ENCODE measurements around the gene CD2BP2.

CD2BP2 gene

DNA sequence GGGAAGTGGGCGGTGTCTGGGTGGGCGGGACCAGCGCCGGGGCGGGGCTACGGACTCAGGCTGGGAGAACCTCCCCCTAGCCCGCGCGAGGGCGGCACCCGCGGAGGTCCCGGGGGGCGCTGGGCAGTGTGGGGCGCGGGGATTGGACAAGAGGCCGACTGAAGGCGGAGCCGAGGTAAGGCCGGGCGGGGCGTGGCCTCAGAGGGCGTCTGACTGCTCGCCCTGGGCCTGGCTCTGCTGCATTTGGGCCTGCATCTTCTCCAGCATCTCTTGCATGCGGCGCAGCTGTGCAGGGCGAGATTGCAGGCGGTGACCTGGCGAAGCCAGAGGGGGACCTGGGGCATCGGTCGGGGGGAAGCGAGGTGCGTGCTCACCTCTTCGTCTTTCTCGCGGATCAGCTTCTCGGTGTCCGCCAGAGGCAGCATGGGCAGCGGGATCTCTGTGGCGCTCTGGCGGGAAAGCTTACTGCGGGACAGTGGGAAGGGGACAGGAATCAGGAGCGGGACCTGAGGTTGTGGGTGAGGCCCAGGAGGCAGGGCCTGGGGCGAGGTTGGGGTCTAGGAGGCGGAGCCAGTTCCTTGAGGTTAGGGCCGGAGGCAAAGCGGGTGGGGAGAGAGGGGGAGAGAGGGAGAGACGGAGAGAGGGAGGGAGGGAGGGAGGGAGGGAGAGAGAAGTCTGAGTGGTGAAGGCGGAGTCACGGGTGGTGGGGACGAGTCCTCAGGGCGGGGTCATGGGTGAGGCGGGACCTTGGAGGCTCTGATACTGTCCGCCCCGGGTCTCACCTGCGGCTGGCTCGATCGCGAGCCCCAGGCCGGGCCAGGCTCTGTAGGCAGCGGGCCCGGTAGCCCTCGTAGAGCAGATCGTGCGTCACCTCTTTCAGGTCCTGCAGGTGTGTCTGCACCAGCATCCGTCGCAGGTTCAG is 23.4 kb upstream of the CD2BP2 start:
- peak; percentile 100 for DNase-seq

DNA sequence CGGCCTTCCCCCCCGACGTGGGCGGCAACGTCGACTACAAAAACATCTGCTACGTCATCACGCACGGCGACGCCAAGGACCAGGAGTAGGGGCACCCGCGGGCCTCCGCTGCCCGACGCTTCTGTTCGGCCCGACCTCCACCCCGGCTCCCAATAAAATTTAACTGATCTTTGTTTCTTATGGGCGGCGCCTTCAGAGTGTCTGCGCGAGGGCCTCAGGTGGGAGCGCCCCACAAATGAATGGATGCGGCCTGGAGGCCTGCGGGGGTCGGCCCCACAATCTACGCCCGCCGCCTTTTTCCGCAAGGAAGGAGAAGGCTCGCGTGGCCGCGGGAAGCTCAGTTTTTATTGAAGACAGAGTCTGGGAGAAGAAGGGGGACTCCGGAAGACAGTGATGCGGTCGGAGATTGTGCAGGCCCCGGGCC is 22.7 kb upstream of the CD2BP2 start:
- DNase-seq = peak; percentile 93

DNA sequence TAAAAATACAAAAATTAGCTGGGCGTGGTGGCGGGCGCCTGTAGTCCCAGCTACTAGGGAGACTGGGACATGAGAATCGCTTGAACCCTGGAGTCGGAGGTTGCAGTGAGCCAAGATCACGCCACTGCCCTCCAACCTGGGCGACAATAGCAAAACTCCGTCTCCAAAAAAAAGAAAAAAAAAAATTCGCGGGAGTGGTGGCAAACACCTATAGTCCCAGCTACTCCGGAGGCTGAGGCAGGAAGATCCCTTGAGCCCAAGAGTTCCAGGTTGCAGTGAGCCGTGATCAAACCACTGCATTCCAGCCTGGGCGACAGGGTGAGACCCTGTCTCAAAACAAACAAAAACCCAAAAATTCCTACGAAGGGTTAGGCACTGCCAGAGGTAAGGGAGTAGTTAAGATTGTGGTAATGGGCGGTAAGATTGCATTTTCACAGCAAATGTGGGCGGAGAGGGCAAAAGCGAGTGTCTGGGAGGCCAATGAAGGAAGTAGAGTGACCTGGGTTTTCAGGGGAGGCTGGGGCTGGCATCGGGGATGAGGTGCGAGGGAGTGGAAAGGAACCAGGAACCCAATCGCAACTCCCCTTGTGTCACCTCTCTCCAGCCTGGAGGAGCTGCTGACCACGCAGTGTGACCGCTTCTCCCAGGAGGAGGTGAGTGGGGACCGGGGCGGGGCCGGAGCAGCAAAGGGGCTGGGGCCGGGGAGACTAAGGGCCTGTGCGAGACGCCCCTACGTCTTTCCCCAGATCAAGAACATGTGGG is 22.1 kb upstream of the CD2BP2 start:
- no peak for DNase-seq

DNA sequence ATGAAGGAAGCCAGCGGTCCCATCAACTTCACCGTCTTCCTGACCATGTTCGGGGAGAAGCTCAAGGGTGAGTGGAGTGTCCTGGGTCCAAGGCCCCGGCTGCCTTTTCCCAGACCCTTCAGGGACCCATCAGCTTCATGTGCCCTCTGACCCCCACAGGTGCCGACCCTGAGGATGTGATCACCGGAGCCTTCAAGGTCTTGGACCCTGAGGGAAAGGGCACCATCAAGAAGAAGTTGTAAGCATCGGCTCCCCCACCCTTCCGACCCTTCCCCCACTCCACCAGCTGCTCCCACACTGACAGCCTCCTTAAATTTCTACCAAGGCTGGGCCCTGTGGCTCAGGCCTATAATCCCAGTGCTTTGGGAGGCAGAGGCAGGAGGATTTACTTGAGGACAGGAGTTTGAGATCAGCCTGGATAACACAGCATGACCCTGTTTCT is 21.4 kb upstream of the CD2BP2 start:
- DNase-seq = no peak

DNA sequence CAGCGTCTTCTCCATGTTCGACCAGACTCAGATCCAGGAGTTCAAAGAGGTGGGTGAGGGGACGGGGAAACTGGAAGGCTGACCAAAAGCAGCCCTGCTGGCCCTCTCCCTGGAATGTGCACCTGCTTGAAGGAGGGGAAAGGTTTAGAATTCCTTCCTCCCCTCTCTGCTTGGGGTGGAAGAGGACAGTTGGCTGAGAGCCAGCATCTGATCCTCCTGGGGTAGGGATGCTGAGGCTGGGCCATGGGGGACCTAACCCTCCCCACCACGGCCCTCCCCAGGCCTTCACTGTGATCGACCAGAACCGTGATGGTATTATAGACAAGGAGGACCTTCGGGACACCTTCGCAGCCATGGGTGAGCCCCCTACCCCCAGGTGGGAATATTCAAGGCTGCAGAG is 20.8 kb upstream of the CD2BP2 start:
- no peak for DNase-seq

DNA sequence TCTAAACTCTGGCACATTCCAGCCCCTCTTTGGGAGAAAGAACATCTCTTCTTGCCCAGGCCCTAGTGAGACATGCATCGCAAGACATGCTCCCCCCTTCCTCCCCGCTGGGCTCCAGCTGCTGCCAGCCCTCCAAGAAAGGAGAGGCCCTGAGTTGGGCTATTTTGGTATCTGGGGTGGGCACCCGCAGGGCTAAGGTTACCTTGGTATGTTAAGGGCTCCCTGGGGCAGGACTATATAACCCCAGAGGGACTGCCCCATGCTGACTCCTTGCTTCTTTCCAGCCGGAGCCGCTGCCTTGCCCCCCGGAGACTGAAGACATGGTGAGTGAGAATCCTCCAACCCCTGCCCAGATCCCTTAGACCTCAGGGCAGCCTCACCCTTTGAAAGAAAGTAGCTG is 19.4 kb upstream of the CD2BP2 start, which contains the start of gene MYL11:
TSS of gene MYL11 (plus strand) at position 265 of the 400 bp plus-strand sequence. CDS start at position 321, 56 bp downstream.
- DNase-seq = no peak

DNA sequence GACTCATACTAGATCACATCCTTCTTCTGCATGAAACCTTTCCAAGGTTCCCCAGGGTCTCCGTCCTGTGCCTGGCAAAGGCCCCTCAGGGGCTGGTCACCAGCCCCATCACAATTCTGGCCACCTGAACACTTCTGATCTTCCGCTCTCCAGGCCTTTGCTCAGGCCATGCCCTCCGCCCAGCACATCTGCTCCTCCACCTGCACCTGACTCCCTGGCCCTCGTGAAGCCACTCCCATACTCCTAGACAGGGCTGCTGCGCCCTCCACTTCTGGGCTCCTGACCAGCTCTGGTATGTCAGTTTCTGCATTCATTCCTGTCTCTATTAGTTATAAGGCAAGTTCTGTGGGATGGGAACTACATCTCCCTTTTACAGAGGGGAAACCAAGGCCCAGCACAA is 17.6 kb upstream of the CD2BP2 start:
- DNase-seq = no peak

DNA sequence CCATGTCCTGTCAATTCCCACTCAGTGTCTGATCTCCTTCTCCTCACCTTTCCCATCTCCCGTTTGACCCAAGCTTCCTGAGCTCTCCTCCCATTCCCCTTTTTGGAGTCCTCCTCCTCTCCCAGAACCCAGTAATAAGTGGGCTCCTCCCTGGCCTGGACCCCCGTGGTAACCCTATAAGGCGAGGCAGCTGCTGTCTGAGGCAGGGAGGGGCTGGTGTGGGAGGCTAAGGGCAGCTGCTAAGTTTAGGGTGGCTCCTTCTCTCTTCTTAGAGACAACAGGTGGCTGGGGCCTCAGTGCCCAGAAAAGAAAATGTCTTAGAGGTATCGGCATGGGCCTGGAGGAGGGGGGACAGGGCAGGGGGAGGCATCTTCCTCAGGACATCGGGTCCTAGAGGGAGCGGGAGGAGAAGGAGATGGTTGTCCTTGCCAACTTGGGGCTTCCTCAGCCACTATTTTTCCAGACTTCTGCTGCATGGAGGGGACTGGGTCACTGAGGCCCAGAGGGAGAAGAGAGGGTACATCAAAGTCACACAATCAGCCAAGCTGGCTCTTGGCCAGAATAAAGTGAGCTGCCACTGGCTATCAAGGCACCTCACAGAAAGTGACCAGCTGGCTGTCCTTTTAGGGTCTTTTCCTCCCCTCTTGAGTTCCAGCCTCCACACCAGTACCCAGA is 17.1 kb upstream of the CD2BP2 start:
- no peak for DNase-seq

DNA sequence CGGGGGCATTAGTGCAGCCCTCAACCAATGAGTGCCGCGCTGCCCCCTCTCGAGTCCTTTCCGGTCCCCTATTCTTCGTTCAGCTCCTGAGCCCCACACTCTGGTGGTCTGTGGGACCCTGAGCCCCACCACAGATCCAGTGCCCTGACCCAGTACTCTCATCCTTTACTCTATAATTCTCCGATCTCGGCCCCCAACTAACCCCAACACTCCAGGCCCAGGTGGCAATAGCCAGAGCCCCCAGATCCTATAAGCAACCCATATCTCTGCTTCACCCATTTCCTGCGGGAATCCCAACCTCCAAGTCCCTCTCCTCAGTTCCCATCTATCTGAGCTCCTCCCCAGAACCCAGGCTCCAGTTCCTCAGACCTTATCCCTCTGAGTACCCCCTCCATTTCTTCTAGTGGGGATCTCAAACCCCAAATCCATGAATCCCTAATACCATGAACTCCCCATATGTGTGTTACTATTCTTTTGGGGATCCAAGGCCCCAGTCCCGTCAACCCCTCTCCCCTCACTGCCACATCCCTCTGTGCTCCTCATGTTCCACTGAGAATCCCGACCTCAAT is 16.2 kb upstream of the CD2BP2 start:
- no peak for DNase-seq

DNA sequence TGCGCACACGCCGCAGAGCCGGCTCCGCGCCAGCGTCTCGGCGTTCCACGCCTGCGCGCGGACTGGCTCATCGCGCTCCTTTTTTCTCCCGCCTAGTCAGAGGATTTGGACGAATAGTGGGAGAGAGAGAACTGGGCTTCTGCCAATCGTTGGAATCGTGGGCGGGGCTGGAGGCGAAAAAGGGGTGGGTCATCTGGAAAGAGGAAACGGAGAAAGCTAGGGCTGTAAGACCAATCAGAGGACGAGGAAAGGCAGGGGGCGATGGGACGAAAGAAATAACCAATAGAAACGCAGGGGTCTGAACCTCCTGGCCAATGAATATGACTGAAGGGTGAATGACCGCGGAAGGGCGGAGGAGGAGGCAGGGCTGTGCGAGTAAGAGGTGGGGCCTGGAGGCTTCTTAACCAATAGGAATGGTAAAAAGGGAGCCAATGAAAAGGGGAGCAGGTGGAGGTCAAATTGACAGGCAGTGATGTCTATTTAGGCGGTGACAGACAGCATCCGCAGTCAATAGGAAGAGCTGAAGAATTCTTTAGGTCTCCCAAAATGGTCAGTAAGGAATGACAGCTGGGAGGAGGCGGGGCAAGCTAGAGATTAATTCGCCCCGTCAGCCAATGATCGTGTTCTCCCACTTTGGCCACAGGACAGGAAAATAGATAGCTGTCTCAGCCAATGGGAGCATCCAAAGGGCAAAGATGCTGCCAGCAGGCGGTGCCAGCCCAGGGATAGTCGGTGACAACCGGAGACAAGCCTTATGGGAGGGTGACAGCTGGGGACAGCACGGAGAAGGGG is 15.5 kb upstream of the CD2BP2 start, which contains the start of gene TBC1D10B:
TSS of gene TBC1D10B (minus strand) at position 39 of the 792 bp plus-strand sequence. CDS start 311 bp downstream, outside the sequence.
- DNase-seq = peak; percentile 100

DNA sequence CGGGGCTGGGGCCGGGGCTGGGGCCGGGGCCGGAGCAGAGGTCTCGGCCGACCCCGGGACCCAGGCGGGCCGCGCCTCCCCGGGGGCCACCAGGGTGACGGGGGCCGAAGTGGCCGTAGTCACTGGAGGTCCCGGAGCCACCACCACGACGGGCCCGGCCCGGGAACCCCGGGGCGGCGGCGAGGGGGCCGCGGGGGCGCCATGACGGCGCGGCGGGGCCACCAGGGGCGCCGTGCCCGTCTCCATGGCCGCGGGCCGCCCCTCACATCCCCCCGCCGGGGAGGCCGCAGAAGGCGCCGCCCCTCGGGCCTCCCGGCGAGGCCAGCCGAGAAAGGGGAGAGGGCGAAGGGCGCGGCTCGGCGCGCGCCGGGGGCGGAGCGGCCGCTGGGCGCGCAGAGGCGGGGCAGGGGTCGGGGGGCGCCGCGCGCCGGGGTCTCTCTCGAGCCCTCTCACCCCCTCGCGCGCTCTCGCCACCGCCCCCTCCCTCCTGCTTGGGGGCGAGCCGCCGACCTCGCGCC is 14.9 kb upstream of the CD2BP2 start:
- DNase-seq = no peak

DNA sequence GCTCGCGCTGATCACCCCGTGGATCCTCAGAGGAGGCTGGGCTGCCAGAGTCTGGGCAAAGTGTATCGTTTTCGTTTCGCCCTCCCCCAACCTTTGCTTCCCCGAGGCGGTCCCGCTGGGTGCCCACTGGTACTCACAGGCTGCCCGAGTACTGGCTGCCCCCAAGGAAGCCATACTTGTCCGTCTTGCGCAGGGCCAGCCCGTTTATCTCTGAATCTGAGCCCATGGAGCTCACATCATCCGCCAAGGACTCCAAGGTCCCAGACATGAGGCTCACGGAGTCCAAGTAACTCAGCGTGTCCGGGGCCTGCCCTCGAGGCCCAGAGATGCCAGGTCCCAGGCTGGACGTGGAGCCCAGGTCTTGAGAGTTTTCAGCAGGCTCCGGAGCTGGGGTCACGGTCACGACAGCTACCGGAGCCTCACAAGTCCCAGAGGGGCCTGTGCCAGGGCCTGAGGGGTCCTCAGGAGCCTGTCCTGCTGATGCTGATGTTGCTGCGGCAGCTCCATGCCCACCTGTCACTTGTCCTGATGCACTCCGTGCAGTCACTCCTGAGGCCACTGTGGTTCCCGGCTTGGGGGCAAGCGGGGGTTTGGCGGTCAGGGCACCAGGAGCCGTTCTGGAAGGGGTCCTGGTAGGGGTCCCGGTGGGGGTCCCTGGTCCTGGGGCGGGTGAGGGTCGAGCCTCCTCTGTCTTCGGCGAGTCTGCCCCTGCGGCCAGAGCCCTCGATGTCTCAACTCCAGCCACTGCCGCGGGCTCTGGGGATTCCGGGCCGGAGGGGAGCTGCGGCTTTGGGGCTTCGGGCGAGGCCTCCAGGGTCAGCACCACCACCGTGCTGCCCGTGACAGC is 14.2 kb upstream of the CD2BP2 start:
- no peak for DNase-seq

DNA sequence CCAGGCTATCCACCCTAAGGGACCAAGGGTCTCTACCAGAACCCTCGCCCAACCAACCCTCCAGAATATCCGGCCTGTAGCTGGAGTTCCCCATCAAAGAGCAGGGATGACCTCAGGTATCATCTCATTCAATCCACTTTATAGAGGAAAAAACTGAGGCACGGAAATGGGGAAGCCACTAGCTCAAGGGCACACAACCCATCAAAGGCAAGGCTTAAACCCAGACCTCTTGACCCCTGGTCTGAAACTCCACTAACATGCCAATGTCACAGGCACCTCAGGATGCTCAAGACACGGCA is 13.6 kb upstream of the CD2BP2 start:
- DNase-seq = no peak

DNA sequence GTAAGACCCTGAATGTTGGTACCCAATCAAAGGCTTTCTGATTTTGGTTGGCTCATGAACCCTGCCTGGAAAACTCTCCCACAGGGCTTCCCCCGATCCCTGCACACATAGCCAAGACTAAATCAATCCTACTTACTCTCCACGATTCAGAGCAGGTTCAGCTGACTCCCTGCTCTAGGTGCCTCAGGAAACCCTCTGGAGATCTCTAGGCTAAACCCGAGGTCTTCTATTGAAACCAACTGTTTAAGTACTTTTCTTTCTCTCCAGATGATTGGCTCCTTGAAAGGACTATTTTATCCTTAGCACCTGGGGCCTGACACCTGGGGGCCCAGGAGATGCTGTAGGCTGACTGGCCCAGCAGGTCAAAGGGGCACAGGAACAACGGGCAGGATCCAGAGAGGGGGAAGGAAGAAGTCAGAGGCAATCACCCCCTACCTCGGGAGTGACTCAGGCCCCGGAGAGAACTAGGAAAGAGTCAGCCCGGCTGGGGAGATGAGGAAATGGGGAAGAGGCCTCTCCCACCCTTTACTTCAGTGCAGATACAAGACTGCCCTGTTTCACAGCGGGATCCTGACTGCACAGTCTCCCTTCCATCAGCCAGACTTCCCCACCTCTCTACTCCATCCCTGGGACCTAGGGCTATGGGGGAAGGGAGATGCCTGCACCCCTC is 13.1 kb upstream of the CD2BP2 start:
- DNase-seq = no peak

DNA sequence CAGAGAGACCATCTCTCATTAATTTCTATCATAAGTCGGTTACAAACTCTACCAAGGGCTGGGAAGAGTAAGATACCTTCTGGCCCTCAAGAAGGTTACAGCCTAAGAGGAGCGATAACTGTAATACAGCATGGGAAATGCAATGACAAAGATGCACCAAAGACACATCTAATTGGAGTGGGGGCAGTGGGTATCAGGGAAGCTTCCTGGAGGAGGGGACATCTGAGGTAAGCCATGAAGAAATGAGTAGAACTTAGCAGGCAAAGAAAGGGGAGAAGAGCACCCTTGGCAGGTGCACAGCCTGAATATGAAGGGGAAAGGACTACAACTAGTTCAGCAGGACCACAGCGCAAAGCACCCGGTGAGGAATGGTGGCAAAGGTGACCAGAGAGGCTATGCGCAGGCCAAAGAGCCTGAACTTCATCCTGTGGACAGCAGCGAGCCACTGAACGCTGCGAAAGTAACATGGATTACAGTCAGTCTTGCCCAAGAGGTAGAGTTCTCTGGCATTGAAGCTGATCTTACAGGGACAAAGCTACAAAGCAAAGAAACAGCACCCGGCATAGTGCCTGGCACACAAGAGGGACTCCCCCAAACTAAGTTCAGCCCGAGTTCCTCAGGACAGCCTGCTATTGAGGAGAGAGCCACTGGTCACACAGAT is 12.4 kb upstream of the CD2BP2 start:
- no peak for DNase-seq

DNA sequence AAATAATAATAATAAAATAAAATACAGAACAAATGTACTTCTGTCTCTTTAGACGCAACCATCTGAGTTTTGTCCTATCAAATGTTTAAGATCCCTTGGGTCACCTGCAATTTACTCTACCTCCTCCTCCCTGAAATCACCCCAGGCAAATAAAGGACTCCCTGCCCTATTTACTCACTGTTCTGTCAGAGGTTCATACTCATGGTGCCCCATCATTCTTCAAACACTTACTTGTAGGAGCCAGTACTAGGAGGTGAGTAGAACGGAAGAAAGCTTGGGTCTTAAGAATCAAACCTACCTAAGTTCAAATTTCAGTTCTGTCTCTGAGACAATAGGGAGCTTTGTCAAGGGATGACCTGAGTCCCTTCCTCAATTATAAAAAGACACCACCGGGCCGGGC is 11.4 kb upstream of the CD2BP2 start:
- no peak for DNase-seq

DNA sequence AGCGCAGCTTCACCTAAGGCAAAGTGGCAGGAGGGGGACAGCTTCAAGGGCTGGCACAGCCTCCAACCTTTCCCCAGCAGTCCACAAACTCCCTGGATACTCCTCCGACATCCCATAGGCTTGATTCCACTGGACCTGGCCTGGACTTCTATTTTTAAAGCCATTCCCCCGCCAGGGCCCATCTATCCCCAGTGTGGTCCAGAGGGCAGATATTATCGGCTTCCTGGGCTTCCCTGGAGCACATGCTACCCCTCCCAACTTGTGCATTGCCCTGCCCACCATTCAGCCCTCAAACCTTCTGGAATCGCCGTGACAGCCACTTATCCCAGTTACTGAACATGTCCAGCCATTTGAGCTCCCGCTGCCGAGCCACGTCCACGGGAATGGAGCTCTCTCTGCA is 10.1 kb upstream of the CD2BP2 start:
- no peak for DNase-seq

DNA sequence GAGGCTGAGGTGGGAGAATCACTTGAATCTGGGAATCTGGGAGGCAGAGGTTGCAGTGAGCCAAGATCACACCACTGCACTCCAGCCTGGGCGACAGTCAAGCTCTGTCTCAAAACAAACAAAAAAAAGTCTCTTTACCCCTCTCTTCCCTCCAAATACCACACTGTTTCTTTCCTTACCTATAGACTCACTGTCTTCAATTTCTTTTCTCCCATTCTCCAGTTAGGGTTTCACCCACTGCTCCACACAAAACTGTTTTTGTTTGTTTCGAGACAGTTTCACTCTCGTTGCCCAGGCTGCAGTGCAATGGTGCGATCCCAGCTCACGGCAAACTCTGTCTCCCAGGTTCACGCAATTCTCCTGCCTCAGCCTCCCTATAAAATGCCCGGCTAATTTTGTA is 6.1 kb upstream of the CD2BP2 start:
- no peak for DNase-seq

DNA sequence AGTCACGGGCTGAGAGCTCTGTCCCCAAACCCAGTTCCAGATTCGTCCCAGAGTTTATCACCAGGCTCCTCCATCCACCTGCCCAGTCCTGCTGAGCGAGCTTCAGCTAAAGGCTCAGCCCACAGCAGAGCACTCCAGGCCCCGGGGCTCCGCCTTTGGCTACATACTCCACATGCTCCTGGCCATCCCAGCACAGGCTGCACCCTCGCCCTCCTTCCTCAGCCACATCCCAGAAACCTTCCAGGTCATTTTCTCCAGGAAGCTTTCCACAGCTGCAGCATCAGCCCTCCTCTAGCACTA is 4.7 kb upstream of the CD2BP2 start:
- DNase-seq = no peak

Measured in NCI-H345 (cell line).